C4-2B (cell line): ENCODE results near the gene CFAP46.

Experiments
- ZFX ChIP-seq: fragments of 450-650 bp; IDR thresholded peaks from 2 replicates; pipeline ENCODE4 v1.6.1; 2017
- TF ChIP-seq, protein P1 (sequence below): fragments of 450-650 bp; conservative IDR thresholded peaks from 2 replicates; pipeline ENCODE4 v1.5.1; 2017; ENCODE audit warnings: mild to moderate bottlenecking

DNA sequence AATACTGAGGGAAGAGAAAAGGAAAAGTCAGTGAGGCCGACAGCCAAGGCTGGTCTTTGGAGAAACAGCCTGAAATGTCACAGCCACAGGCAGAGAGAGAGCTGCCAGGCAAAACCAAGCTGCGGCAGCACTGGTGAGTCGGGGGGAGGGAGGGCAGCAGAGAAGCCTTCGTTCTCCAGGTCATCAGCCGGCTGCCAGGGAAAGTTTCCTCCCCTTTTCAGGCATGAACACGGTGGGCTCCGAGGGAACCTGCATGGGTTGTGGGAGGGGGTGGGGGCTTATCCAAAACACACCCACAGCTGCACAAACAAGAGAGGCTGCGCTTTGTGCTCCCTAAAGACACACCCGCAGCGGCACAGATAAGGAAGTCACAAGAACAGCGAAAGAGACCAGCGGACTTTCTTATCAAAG is 94.1 kb downstream of the CFAP46 start:
- TF ChIP-seq, protein P1, sequence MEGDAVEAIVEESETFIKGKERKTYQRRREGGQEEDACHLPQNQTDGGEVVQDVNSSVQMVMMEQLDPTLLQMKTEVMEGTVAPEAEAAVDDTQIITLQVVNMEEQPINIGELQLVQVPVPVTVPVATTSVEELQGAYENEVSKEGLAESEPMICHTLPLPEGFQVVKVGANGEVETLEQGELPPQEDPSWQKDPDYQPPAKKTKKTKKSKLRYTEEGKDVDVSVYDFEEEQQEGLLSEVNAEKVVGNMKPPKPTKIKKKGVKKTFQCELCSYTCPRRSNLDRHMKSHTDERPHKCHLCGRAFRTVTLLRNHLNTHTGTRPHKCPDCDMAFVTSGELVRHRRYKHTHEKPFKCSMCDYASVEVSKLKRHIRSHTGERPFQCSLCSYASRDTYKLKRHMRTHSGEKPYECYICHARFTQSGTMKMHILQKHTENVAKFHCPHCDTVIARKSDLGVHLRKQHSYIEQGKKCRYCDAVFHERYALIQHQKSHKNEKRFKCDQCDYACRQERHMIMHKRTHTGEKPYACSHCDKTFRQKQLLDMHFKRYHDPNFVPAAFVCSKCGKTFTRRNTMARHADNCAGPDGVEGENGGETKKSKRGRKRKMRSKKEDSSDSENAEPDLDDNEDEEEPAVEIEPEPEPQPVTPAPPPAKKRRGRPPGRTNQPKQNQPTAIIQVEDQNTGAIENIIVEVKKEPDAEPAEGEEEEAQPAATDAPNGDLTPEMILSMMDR = no peak
- no peak for TF ChIP-seq ZFX
